GM10847 (cell line): Measurements from ENCODE around the gene ADGRD1.

ENCODE experiments used
- POLR2A ChIP-seq: IDR thresholded peaks from 2 replicates; pipeline ENCODE4 v1.6.1; 2011; ENCODE audit not compliant: insufficient read length; ENCODE audit errors: extremely low read depth

ADGRD1 gene

DNA sequence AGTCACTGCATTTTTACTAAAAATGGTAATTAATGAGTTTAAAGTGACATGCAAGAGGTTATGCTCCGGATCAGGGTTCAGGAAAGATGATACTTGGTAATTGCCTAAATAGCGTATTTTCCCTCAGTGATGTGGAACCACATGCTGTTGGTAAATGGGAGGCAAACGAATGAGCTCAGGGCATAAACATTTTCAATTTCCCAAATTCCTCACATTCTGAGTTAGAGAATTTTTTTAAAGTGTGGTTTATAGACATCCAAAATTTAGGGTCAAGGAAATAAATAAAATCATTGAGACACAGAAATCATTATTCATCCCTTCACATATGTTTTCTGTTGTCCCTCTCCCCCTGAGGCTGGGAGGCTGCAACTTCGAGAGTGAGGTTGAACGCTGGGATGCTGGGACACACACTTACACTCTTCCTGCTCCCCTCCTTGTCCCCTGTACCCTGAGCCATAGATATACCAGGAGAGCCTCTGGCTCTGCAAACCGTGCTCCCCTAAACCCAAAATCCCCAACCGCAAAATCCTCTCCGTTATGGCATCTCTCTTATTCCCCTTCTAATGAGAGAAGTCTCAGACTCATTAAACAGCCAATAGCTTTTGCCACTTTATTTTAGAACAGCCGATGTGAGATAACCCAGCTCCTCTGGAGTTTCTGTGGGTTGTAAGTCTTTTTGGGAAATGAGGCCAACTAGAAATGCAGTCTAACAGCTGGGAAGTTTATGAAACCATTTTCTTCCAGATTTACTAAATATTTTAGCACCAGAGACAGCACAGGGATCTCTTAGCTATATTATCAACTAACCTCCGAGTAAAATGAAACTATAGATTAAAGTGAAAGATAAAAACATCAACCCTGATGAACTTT, 21.4 kb upstream of the ADGRD1 start:
- no peak for TF ChIP-seq POLR2A

DNA sequence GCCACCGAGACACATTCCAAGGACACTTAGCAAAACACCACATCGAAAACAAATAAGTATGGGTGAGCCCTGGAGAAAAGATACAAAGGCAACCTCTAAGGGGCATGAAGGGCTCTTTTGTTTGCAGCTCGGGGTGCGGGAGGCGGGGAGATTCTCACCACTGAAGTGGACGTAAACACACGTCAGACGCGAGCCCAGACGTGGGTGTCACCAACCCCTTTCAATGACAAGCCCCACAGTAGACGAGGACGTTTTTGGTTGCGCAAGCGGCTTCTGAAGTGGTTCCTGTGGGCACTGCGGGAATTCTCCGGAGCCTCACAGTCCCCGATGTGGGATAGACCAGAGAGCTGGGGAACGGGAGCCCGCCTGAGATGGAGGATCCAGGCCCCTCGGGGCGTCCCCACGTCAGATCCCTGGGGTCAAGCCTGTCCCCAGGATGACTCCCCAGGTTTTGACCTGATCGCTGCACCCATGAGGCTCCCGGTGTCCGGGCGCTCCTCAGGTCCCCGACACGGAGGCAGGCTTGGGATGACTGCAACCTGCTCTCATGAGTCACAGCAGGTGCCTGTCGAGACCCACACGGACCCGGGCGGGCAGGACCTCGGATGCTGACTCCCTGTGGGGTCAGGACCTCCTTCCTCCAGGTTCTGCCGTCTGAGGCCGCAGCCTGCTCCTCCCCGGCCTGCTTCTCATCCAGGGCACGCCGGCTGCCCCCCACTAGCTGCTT, 20.3 kb upstream of the ADGRD1 start:
- no peak for TF ChIP-seq POLR2A

DNA sequence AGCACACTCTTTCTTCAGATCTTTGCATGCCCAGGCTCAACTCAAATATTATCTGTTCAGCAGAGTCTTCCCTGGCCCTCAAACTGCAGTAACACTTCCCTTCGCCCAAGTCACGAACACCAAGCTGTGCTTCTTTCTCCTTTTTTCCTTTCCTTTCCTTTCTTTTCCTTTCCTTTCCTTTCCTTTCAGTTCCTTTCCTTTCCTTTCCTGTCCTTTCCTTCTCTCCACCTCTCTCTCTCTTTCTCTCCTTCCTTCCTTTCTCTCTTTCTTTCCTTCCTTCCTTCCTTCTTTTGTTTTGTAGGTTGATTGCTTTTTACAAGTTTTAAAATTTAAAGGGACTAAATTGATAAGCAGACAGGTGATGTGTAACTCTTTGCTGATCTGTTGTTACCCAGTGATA, 19.0 kb upstream of the ADGRD1 start:
- TF ChIP-seq POLR2A = no peak

DNA sequence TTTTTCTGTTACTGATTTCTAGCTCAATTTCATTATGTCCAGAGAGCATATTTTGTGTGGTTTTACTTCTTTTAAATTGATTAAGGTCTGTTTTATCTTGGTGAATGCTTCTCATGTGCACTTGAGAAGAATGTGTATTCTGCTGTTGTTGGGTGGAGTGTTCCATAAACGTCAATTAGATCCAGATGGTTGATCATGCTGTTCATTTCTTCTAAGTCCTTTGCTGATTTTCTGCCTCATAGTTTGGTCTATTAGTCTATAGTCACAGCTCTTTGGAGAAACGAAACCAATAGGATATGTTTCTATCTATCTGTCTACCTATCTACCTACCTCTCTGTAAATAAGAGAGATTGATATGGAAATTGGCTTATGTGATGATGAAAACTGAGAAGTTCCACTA, 17.1 kb upstream of the ADGRD1 start:
- no peak for TF ChIP-seq POLR2A

DNA sequence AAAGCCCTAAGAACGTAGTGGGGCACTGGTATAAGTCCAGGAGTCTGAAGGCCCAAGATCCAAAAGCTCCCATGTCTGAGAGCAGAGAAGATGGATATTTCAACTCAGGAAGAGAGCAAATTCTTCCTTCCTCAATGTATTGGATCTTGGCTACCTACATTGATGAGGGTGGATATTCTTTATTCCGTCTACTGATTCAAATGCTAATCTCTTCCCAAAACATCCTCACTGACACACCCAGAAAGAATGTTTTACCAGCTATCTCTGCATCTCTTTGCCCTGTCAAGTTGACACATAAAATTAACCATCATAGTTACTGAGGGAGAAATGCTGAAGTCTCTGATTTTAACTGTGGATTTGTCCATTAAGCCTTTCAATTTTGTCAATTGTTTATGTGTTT, 16.6 kb upstream of the ADGRD1 start:
- TF ChIP-seq POLR2A = no peak

DNA sequence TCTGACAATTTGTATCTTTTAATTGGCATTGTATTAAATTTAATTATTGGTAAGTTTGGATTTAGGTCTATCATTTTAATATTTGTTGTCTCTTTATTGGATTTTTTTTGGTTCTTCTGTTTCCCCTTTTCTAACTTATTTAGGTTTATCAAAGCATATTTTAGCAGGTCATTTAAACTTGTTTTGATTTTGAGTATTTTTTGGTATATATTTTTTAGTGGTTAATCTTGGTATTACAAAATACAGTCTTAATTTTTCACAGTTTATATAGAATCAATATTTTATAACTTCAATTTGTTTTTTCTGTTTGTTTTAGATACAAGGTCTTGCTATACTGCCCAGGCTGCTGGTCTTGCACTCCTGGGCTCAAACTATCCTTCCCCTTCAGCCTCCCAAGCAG, 15.5 kb upstream of the ADGRD1 start:
- no peak for TF ChIP-seq POLR2A

DNA sequence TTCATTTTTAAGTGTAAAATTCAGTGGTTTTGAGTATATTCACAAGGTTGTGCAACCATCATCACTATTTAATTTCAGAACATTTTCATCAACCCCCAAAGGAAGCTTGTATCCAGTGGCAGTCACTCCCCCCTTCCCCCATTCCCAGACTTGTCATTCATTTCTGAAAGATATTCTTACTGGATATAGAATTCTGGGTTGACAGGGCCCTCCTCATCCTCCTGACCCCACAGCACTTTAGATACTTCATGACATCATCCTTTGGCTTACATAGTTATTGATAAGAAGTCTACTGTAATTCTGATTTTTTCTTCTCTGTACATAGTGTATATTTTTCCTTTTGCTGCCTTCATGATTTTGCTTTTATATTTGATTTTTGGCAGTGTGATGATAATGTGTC, 8.8 kb upstream of the ADGRD1 start:
- TF ChIP-seq POLR2A = no peak

GRCh38 chr12:130945786-130946492, 7.8 kb upstream of the ADGRD1 start:
- TF ChIP-seq POLR2A = no peak

GRCh38 chr12:130947028-130947613, 6.6 kb upstream of the ADGRD1 start:
- no peak for TF ChIP-seq POLR2A

DNA sequence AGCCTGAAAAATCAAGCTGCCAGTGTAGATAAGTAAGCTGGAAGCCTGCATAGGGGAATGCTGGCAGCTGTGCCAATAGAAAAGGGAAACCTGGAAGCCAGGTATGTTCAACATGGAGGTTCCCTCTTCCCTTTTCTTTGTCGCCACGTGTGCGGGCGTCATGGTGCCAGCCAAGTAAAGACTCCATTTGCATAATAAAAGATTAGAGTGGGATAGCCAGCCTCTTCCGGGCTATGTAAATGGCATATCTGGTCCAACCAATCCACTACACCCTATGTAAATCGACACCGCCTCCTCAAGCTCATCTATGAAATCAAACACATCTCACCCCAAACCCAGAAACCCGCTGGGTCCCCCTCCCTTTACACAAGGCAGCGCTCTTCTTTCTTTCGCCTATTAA, 5.6 kb upstream of the ADGRD1 start:
- TF ChIP-seq POLR2A = no peak

DNA sequence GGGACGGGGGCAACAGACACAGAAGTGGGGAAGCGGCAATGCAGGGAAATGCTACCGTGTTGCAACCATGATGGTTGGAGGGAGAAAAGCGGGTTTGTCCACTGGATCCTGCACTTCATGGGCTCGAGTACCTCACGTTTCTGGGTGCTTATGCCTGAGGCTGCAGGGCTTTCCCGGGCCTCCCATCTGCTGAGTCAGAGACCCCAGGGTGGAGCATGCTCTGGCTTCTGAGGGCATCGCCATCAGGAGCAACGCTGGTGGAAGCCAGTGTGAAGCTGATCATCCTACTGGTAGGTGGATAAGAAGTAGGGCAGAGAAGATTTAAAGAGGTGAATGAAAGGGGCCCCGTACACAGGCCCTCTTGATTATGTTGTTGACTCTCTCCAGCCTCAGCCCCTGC, 5.0 kb upstream of the ADGRD1 start:
- no peak for TF ChIP-seq POLR2A

DNA sequence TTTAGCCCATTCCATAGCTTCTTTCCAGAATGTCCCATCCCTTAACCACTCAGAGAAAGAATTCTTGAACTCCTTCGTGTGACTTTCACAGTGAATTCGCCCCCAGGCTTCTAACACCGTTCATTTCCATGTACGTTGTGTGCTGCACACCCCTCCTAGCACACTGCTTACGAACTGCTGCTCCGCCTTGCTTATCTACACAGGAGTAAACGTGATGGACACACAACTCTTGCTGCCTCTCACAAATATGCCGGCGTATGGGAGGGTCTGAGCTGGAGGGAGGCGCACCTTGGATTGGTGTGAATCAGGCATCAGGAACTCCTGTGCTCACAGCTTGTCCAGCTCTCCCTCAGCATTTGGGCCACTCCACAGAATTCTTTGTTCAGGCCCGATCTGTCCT, 3.9 kb upstream of the ADGRD1 start:
- TF ChIP-seq POLR2A = no peak

GRCh38 chr12:130951636-130952035, 2.1 kb upstream of the ADGRD1 start:
- TF ChIP-seq POLR2A = no peak

DNA sequence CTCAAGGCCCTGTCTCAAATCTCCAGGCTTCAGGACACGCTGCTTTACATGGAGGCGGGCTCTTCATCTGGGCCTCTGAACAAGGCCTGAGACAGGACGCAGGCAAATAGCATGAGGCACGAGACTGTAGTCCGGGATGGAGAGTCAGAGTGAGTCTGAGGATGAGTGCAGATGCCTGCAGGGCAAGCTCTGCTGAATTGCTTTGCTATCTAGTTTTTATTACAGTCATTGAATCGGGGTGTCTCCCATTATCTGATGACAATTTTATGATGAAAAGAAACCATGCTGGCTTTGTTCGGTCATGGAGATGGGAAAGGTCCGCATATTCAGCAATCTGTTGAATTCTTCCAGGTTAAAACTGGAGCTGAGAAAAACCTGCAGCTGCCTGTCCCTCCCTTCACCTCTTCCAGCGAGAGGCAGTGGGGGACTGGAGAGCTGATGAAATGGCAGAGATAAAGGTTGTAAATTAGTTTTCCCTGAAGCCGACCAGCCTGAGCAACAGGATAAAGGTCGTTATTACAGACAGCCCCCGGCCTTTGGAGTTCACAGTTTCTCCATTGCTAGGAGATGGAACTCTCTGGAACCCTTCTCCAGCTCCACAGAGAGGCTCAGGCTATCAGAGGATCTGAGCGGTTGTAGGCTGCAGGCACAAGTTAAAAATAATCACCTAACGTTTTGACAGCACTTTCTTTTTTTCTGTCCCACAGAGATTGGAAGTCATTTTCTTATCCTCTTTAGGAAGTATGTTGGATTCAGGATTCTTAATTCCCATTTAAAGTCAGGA, 1.3 kb upstream of the ADGRD1 start:
- TF ChIP-seq POLR2A = no peak

- TF ChIP-seq POLR2A = no peak
These were observed 781 bp downstream of the ADGRD1 start for GRCh38 chr12:130954544-130954831.
